ENCODE results near the gene MGAT4C. TPM values are rescaled to one million over a fixed set of nuclear protein-coding genes. Genes with fewer than 3 reads are reported as not detected.

The MGAT4C gene
- total RNA-seq, 2 donors from 2014 or later: 0.11 to 1.8 TPM

- Histone ChIP-seq H3K4me1 (ENCODE audit: control insufficient read depth, insufficient read depth, low read length) (no peaks in the 10 kb centered on the region), H3K9ac (ENCODE audit: extremely low read depth, low read length, poor library complexity, severe bottlenecking) (no peak overlapping the region), H3K36me3 (ENCODE audit: control insufficient read depth, insufficient read depth, low read length) (no peaks in the 10 kb centered on the region), H3K4me3 (ENCODE audit: low read length) (no peak overlapping the region), H3K27ac (ENCODE audit: low read depth, low read length) (no peak overlapping the region), H3K9me3 (ENCODE audit: control insufficient read depth, low read length) (no peaks in the 10 kb centered on the region), H3K27me3 (ENCODE audit: control insufficient read depth, insufficient read depth, low read length, poor library complexity, severe bottlenecking) (no peaks in the 10 kb centered on the region)
- no peak overlapping the region for H3K4me3 Mint-ChIP-seq
- WGBS, 2 experiments (ENCODE audit: insufficient coverage in 1 of 2, insufficient read length in 1 of 2): 100% methylated on average over 1 of the region's 1 CpG; no CpG with 5 or more reads in 1 of the 2 experiments
- H3K9me3 Mint-ChIP-seq: no peaks in the 10 kb centered on the region
- H3K4me1 Mint-ChIP-seq: no peaks in the 10 kb centered on the region
- no peak for DNase-seq
- no peaks in the 10 kb centered on the region for H3K27me3 Mint-ChIP-seq (ENCODE audit: insufficient read depth)
- no peak for TF ChIP-seq CTCF (conservative IDR thresholded peaks at IDR 0.05)
- no peak overlapping the region for H3K27ac Mint-ChIP-seq
- H3K36me3 Mint-ChIP-seq (ENCODE audit: low read depth): no peaks in the 10 kb centered on the region
Observed at GRCh38 chr12:86193931-86194330, 62.3 kb downstream of the MGAT4C start.

- Histone ChIP-seq H3K27me3 (ENCODE audit: control insufficient read depth, insufficient read depth, low read length, poor library complexity, severe bottlenecking) (no peaks in the 10 kb centered on the region), H3K27ac (ENCODE audit: low read depth, low read length) (no peak overlapping the region), H3K4me1 (ENCODE audit: control insufficient read depth, insufficient read depth, low read length) (no peaks in the 10 kb centered on the region), H3K4me3 (ENCODE audit: low read length) (no peak overlapping the region), H3K9me3 (ENCODE audit: control insufficient read depth, low read length) (no peaks in the 10 kb centered on the region), H3K9ac (ENCODE audit: extremely low read depth, low read length, poor library complexity, severe bottlenecking) (no peak overlapping the region), H3K36me3 (ENCODE audit: control insufficient read depth, insufficient read depth, low read length) (no peaks in the 10 kb centered on the region)
- DNase-seq: no peak
- H3K27ac Mint-ChIP-seq: no peak overlapping the region
- no peak for TF ChIP-seq CTCF (conservative IDR thresholded peaks at IDR 0.05)
- H3K27me3 Mint-ChIP-seq (ENCODE audit: insufficient read depth): no peaks in the 10 kb centered on the region
- no peak overlapping the region for H3K4me3 Mint-ChIP-seq
- WGBS, 2 experiments (ENCODE audit: insufficient coverage in 1 of 2, insufficient read length in 1 of 2): no CpG with 5 or more reads among the region's 1 CpG
- no peaks in the 10 kb centered on the region for H3K4me1 Mint-ChIP-seq
- H3K36me3 Mint-ChIP-seq (ENCODE audit: low read depth): no peaks in the 10 kb centered on the region
- H3K9me3 Mint-ChIP-seq: no peaks in the 10 kb centered on the region
Observed at GRCh38 chr12:86188226-86188625, 68.0 kb downstream of the MGAT4C start.

DNA sequence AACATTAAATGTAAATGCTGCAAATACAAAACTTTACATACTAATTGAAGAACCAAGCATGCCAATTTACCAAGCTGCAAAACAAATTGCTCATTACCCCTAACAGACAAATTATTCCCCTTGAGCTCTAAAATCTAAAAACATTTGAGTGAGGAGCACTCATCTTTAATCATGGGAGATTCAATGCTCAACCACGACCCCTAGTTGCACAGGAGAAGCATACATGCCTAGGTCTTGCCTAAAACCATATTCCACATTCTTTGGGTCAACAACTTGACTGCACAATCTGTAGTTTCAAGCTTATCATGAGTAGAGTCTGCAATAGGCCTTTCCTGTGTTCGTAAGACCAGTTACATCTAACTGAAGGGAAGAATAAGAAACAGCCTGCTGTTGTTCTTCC lies 69.7 kb downstream of the MGAT4C start:
- no peak for DNase-seq
- H3K36me3 Mint-ChIP-seq (ENCODE audit: low read depth): no peaks in the 10 kb centered on the region
- Histone ChIP-seq H3K9me3 (ENCODE audit: control insufficient read depth, low read length) (no peaks in the 10 kb centered on the region), H3K36me3 (ENCODE audit: control insufficient read depth, insufficient read depth, low read length) (no peaks in the 10 kb centered on the region), H3K27ac (ENCODE audit: low read depth, low read length) (no peak overlapping the region), H3K9ac (ENCODE audit: extremely low read depth, low read length, poor library complexity, severe bottlenecking) (no peak overlapping the region), H3K4me3 (ENCODE audit: low read length) (no peak overlapping the region), H3K4me1 (ENCODE audit: control insufficient read depth, insufficient read depth, low read length) (no peaks in the 10 kb centered on the region), H3K27me3 (ENCODE audit: control insufficient read depth, insufficient read depth, low read length, poor library complexity, severe bottlenecking) (no peaks in the 10 kb centered on the region)
- no peaks in the 10 kb centered on the region for H3K4me1 Mint-ChIP-seq
- H3K27me3 Mint-ChIP-seq (ENCODE audit: insufficient read depth): no peaks in the 10 kb centered on the region
- H3K4me3 Mint-ChIP-seq: no peak overlapping the region
- no peaks in the 10 kb centered on the region for H3K9me3 Mint-ChIP-seq
- WGBS, 2 experiments (ENCODE audit: insufficient coverage in 1 of 2, insufficient read length in 1 of 2): 79 to 80% methylated on average over 2 of the region's 2 CpGs
- no peak overlapping the region for H3K27ac Mint-ChIP-seq
- peak; percentile 55 for TF ChIP-seq CTCF (conservative IDR thresholded peaks at IDR 0.05)
